Measurements from ENCODE around the gene SMPX. TPM values are rescaled to one million over a fixed set of nuclear protein-coding genes. Genes with fewer than 3 reads are reported as not detected.

The SMPX gene
- polyA plus RNA-seq, 2 of the 4 experiments (the other 2 are of a cell fraction), result 0.13 to 0.23 TPM

- H3K4me3 ChIP-seq, result no peak overlapping the region
- no peak for TF ChIP-seq HOXA7 (CRISPR knock-in tag; IDR thresholded peaks at IDR 0.05)
- no peak for TF ChIP-seq EHF (CRISPR knock-in tag; IDR thresholded peaks at IDR 0.05)
- no peak for TF ChIP-seq CBX8 (IDR thresholded peaks at IDR 0.05)
- no peak for TF ChIP-seq MYC (IDR thresholded peaks at IDR 0.05; ENCODE audit: borderline replicate concordance, low read length)
- TF ChIP-seq RCOR1 (IDR thresholded peaks at IDR 0.05; ENCODE audit: low read depth, low read length), result no peak
- TF ChIP-seq EHMT2 (IDR thresholded peaks at IDR 0.05; ENCODE audit: low read depth), result no peak
- no peak for TF ChIP-seq MAX (IDR thresholded peaks at IDR 0.05)
- no peak for TF ChIP-seq FOSB (CRISPR knock-in tag; IDR thresholded peaks at IDR 0.05)
- TF ChIP-seq RFX5 (IDR thresholded peaks at IDR 0.05), result no peak
- no peak for TF ChIP-seq PHF8 (IDR thresholded peaks at IDR 0.05; ENCODE audit: borderline replicate concordance, low read depth)
- TF ChIP-seq ZNF302 (CRISPR knock-in tag; IDR thresholded peaks at IDR 0.05), result no peak
- TF ChIP-seq HES2 (IDR thresholded peaks at IDR 0.05), result no peak
- no peak for TF ChIP-seq BHLHE40 (IDR thresholded peaks at IDR 0.05; ENCODE audit: low read depth, low read length)
- TF ChIP-seq ZSCAN20 (CRISPR knock-in tag; IDR thresholded peaks at IDR 0.05), result no peak
- TF ChIP-seq MAZ (IDR thresholded peaks at IDR 0.05; ENCODE audit: borderline replicate concordance, low read depth, low read length), result no peak
- TF ChIP-seq E2F6 (IDR thresholded peaks at IDR 0.05; ENCODE audit: borderline replicate concordance, low read depth), result no peak
- no peak for TF ChIP-seq HOXB13 (CRISPR knock-in tag; IDR thresholded peaks at IDR 0.05; ENCODE audit: low read depth)
- TF ChIP-seq FOXS1 (CRISPR knock-in tag; IDR thresholded peaks at IDR 0.05), result no peak
- TF ChIP-seq, protein P1, sequence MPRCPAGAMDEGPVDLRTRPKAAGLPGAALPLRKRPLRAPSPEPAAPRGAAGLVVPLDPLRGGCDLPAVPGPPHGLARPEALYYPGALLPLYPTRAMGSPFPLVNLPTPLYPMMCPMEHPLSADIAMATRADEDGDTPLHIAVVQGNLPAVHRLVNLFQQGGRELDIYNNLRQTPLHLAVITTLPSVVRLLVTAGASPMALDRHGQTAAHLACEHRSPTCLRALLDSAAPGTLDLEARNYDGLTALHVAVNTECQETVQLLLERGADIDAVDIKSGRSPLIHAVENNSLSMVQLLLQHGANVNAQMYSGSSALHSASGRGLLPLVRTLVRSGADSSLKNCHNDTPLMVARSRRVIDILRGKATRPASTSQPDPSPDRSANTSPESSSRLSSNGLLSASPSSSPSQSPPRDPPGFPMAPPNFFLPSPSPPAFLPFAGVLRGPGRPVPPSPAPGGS (IDR thresholded peaks at IDR 0.05), result no peak
- no peak for TF ChIP-seq GATA3 (IDR thresholded peaks at IDR 0.05; ENCODE audit: borderline replicate concordance)
- FAIRE-seq (no peak), ATAC-seq (no peak), DNase-seq (ENCODE audit: low read depth in 1 of 2, low spot score in 1 of 2) (no peak)
- WGBS (ENCODE audit: missing lambda C conversion rate), result 77% methylated on average over 7 of the region's 7 CpGs
- no peak overlapping the region for H3K4me2 ChIP-seq
- CTCF ChIA-PET, result no interaction called here
- H3K4me1 ChIP-seq, result peaks cover 8% of the 10 kb centered on the region; the same call in 1 of the 3 replicates
- no peaks in the 10 kb centered on the region for H3K9me3 ChIP-seq
- POLR2A ChIA-PET, result no interaction called here
- no peak overlapping the region for H3K27ac ChIP-seq
Observed at GRCh38 chrX:21802054-21802670, 44.2 kb upstream of the SMPX start.

DNA sequence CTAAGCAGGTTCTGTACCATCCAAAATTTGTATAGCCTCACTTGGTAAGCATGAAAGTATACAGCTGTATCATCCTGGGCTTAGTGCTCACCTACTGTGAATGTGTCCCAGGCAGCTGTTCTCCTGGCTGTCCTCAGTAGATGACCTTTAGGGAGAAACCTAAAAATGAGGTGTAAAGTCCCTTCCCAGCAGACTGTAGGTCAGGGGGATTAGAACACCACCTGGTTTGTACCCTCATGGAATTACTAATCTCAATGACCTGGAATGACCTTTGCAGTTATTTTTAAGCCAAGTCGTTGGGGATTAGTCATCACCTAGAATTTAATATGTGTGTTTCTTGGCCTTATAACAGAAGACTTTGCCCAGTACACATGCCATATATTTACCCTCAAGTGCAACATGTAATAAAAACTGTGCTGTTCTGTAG, 42.4 kb upstream of the SMPX start:
- no peak overlapping the region for H3K27ac ChIP-seq
- ChIA-PET POLR2A (no interaction called here), CTCF (no interaction called here)
- H3K9me3 ChIP-seq, result no peaks in the 10 kb centered on the region
- WGBS (ENCODE audit: missing lambda C conversion rate), result 0% methylated on average over 1 of the region's 1 CpG
- H3K4me3 ChIP-seq, result no peak overlapping the region
- ATAC-seq (no peak), DNase-seq (ENCODE audit: low read depth in 1 of 2, low spot score in 1 of 2) (peak in 1 of 2 experiments; percentile 4), FAIRE-seq (peak; percentile 87)
- no peak for TF ChIP-seq HES2 (IDR thresholded peaks at IDR 0.05)
- TF ChIP-seq EHF (CRISPR knock-in tag; IDR thresholded peaks at IDR 0.05), result no peak
- TF ChIP-seq SREBF2 (IDR thresholded peaks at IDR 0.05), result no peak
- no peak for TF ChIP-seq HOXB5 (CRISPR knock-in tag; IDR thresholded peaks at IDR 0.05)
- TF ChIP-seq, protein P2, sequence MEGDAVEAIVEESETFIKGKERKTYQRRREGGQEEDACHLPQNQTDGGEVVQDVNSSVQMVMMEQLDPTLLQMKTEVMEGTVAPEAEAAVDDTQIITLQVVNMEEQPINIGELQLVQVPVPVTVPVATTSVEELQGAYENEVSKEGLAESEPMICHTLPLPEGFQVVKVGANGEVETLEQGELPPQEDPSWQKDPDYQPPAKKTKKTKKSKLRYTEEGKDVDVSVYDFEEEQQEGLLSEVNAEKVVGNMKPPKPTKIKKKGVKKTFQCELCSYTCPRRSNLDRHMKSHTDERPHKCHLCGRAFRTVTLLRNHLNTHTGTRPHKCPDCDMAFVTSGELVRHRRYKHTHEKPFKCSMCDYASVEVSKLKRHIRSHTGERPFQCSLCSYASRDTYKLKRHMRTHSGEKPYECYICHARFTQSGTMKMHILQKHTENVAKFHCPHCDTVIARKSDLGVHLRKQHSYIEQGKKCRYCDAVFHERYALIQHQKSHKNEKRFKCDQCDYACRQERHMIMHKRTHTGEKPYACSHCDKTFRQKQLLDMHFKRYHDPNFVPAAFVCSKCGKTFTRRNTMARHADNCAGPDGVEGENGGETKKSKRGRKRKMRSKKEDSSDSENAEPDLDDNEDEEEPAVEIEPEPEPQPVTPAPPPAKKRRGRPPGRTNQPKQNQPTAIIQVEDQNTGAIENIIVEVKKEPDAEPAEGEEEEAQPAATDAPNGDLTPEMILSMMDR (IDR thresholded peaks at IDR 0.05), result no peak
- H3K4me2 ChIP-seq, result no peak overlapping the region
- peaks cover 8% of the 10 kb centered on the region; the same call in 1 of the 3 replicates for H3K4me1 ChIP-seq

All from A549 (cell line).